Left lobe of liver (tissue), 2 donors: ENCODE measurements around the gene DPP6. TPM values are rescaled to one million over a fixed set of nuclear protein-coding genes. Genes with fewer than 3 reads are reported as not detected.
A peak's percentile ranks its signal among the peaks of the same experiment; 100 is the strongest.

Source experiments
- ATAC-seq: fragments of 200-7000 bp; cut with Tn5 transposase; one replicate; pipeline ENCODE4 v1.9.1; 2020; ENCODE audit warnings: mild to moderate bottlenecking, moderate library complexity
- DNase-seq: peaks from one replicate; pipeline ENCODE4 v3.0.0-alpha.2; 2020; ENCODE audit warnings: low spot score
- total RNA-seq: library from RNA; stranded (reverse); gene quantifications from one replicate; pipeline ENCODE4 v1.2.1, GENCODE V29; 2021
- donor health status: DM: no; HTN: no; CAD: no; lungs with moderate emphysema.
- donor health status: DM: no; HTN: yes; CAD: no.

Gene DPP6
- total RNA-seq, 1 donor from 2014 or later, result not detected

GRCh38 chr7:154843670-154844237, 791.6 kb downstream of the DPP6 start:
- DNase-seq, result no peak
- ATAC-seq, result no peak

GRCh38 chr7:154844499-154844898, 792.3 kb downstream of the DPP6 start:
- DNase-seq (peak; percentile 22), ATAC-seq (no peak)

GRCh38 chr7:154844955-154845354, 792.8 kb downstream of the DPP6 start:
- peak; percentile 95 for ATAC-seq
- DNase-seq, result peak; percentile 50

DNA sequence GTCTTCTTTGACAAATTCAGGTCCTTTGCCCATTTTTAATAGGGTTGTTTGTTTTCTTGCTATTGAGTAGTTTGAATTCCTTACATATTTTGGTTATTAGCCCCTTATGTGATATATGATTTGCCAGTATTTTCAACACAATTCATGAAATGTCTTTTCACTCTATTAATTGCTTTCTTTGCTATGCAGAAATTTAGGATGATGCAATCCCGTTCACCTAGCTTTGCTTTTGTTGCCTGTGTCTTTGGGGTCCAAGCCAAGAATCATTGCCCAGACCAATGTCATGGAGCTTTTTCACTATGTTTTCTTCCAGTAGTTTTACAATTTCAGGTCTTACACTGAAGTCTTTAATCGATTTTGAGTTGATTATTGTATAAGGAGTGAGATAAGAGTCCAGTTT, 796.3 kb downstream of the DPP6 start:
- no peak for ATAC-seq
- no peak for DNase-seq

DNA sequence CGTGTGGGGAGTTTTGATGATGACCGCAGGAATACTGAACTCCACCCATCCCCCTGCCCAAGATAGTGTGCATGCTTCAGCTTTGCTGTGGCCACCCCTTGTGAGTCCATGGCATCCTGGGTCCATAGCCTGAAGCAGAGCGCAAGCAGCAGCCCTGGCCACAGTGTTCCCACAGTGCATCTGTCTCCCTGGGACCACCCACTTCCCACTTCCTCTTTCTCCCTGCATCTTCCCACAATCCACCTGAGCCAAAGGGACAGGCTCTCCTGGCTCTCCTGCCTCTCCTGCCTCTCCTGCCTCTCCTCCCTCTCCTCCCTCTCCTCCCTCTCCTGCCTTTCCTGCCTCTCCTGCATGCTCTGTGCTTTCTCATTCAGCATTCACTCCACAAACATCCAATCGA, 800.0 kb downstream of the DPP6 start:
- ATAC-seq (no peak), DNase-seq (no peak)

DNA sequence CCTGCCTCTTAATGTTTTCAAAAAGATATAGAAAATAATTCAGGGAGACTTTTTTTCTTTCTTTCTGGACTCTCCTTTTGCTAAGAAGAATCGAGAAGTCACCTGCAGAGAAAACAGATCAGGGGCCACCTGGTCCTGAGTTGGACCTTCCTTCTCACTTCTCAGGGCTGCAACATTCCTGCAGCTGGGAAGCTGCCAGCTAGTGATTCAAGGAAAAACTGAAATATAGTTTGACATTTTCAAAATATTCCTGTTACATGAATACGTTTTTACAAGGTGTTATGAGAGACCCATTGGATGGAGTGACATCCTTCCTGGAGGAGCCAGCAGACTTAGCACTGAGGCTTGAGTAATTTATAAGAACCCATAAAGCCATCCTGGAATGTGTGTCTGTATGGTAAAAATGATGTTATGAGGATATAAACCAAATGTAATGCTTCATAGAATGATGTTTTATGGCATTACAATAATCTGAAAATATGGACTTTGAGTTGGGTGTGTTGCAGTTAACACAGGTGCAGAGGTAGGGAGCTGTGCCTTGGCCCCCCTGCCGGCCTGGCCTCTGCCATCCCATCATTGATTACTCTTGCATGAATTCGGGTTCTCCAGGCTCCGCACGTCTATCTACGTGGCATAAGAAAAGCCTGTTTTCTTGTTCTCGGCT, 801.0 kb downstream of the DPP6 start:
- DNase-seq (no peak), ATAC-seq (no peak)

DNA sequence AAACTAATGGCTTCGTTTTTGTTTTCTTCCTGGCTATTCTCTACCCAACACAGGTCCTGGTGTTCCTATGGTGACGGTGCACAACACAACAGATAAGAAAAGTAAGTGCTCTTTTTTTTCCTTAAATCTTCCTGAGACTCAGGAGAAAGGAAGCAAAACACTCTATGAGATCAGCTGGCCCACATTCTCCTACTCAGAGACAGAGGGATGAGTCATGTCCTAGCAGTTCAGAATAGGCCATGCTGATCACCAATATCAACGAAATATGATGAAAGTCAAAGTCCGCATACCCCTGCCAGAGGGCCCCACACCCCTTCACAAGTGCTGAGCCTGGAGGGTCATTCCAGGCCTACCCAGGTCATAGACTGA, 801.5 kb downstream of the DPP6 start:
- no peak for DNase-seq

GRCh38 chr7:154854836-154855235, 802.6 kb downstream of the DPP6 start:
- no peak for DNase-seq
- no peak for ATAC-seq

More for the DNA sequence above, 801.5 kb downstream of the DPP6 start:
- ATAC-seq, result no peak

- ATAC-seq (no peak), DNase-seq (no peak)
Observed at GRCh38 chr7:154855366-154855765, 803.2 kb downstream of the DPP6 start.

DNA sequence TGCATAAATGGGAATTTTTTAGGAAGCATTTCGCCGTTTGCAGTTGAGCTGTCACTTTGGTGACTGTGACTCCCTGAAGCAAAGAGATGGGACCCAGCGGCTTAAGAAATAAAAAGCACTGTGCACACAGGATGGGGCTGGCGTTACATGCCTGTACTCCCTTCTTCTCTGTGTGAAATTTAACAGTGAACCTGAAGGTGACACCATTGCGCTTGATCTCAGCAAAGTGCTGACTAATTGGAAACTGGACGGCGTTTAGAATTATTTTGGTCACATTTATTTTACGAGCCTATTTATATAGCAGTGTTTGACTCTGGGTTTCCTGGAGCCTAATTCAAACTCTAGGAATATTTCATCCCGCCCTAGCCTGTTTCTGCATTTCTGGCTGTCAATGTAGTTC, 804.5 kb downstream of the DPP6 start:
- ATAC-seq (no peak), DNase-seq (no peak)

DNA sequence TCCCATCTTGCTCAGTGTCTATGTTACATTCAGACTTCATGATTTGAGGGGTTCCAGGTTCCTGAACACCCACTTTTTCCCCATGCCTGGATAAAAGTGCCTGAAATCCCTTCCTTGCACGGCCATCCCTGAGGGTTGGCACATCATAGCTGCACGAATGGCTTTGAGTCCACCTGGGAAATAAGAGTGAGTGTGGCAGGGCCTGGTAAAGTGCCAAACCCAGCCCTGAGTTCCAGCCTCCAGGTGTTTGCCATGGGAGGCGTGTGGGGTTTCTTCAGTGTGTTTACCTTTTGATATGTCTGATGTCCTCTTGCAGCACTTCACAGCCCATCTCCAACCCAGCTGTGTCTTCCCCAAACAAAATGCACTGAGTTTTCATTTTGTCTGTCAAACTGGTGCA, 805.0 kb downstream of the DPP6 start:
- DNase-seq (no peak), ATAC-seq (no peak)

- DNase-seq (no peak), ATAC-seq (no peak)
Observed at GRCh38 chr7:154857728-154858681, 805.8 kb downstream of the DPP6 start.

DNA sequence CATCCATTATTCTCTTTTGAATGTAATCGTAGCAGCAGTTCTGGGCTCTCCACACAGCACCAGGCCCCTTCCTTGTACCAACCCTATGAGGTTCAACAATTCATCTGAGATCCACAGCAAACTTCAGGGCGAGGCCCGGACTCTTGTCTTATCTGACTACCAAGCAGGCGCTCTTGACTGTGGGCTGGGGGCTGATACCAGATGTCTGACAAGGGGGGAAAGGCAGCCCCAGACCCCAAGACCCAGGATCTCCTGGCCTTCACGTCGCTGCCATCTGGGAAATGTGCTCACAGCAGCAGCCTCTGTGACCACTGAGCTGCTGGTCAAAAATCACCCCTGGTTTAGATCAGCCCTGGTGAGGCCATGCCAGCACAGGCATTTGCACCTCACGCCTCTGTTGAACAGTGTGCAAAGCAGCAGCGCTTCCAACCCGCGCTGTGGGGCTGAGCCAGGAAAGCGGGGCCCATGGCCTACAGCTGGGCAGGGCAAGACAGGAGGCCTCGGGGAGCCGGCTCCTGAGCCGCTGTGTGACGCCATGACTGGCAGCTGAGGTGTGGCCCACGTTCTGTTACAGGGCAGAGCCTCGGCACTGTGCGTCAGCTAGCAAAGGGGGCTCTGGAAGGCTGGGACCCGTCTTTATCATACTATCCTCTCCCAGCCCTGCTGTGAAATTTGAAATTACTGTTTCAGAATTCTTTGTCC, 806.8 kb downstream of the DPP6 start:
- ATAC-seq (no peak), DNase-seq (no peak)

- DNase-seq (no peak), ATAC-seq (no peak)
Observed at GRCh38 chr7:154859747-154860620, 807.8 kb downstream of the DPP6 start.

DNA sequence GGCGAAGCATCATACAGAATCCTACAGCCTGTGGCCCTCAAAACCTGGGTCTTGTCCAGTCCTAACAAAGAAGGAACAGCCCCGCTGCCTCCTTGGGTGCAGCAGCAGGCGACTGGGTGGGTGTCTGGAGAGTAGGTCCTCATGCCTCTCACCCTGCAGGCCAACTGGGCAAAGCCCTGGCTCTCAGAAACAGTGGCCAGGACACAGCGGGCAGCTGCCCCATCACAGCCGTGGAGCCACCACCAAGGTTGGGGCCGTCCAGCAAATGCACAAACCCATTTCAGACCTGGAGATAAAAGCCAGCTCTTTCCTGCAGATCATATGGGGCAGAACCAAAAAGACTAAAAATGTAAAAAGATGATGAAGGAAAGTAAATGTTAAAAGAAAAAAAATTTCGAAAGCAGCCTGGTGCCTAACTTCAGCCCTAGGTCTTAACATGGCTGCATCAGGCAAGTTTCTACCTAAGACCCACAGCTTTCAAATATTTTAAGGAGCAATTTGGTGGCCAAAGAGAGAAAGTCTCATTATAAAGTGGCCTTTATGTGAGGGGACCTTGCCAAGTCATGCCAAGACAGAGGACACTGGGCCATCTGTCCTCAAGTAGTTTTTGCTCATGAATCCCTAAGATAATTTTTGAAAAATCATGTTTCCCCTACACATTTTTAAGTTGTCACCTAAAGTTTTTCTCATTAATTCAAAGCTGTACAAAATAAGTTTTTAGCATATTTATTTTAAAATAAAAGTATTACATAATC, 808.6 kb downstream of the DPP6 start:
- no peak for DNase-seq
- ATAC-seq, result no peak

- DNase-seq (no peak), ATAC-seq (no peak)
Observed at GRCh38 chr7:154861589-154861988, 809.4 kb downstream of the DPP6 start.

DNA sequence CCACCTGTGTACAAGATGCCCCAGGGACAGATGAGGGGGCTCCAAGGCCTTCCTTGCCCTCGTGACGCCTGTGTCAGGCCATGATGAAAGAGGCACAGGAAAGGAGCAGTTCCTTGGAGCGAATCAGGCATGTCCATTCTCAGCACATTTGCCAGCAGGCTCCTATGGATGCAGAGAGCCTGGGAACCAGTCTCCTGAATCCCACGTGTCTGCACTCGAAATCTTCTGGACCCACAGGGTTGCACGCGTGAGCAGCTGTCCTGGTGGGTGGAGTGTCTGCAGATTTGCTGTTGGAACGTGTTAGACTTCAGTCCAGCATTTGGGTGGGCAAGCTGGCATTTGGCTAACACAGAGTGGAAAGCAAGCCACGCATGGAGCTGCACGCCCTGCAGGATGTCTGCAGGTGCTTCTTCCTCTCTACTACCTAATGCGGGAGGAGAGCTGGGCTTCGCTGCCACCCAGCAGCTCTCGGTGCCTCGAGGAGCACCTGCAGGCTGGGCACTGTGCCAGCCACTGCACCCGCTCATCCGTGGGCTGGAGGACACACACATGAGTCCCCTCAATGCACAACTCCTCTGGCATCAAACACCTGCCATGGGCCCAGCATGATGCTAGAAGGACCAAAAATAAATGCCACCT, 810.1 kb downstream of the DPP6 start:
- DNase-seq (no peak), ATAC-seq (no peak)

DNA sequence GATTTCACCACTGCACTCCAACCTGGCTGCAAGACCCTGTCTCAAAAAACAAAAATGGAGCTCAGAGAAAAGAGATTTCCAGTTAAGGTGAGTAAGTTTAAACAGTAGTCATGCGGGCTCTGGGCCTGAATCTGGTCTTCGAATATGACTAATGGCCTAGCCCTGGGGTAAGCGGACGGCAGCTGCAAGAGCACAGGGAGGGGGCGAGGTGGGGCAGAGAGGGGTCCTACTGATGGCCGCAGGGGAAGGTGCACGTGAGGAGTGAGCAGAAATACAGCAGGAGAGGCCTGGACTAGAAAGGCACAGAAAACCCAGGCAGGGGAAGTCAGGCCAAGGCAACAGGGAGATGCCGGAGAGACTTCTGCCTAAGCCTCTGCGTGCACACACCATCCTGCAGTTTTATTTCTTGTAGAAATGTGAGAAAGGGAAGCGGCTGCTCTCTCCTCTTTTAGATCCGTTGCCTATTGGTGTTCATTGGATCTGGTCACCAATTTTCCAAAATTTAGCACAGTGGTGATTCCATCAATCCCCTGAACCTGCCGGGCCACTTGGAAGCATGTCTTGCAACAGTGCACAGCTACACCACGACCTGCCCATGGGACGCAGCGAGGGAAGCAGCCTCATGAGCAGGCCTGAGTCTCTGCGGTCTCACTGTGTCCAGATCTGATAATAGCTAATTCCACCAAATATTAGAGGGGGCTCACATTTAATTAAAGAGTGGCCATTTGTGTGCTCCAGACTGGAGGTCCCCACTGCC, 811.7 kb downstream of the DPP6 start:
- no peak for DNase-seq
- ATAC-seq, result no peak
